HPDE6-E6E7 (cell line): Measurements from ENCODE around the gene PDZRN3.
"Not testable (repeated sequence)": the region's sequence is repeated elsewhere in the genome, so short reads cannot be mapped to it uniquely, and the experiment has no call there.

Experiments
- DNase-seq: peaks from one replicate; pipeline ENCODE4 v3.0.0; 2011; ENCODE audit warnings: missing footprints; ENCODE audit errors: extremely low spot score

The PDZRN3 gene

GRCh38 chr3:73492186-73492585 is 132.6 kb downstream of the PDZRN3 start:
- DNase-seq = no peak

- DNase-seq = no peak
These were observed 133.5 kb downstream of the PDZRN3 start for GRCh38 chr3:73491287-73491662.

- no peak for DNase-seq
These were observed 134.1 kb downstream of the PDZRN3 start for GRCh38 chr3:73490453-73491286.

- DNase-seq = no peak
These were observed 138.8 kb downstream of the PDZRN3 start for GRCh38 chr3:73485877-73486330.

- no peak for DNase-seq
These were observed 140.0 kb downstream of the PDZRN3 start for GRCh38 chr3:73484656-73485248.

- no peak for DNase-seq
These were observed 142.9 kb downstream of the PDZRN3 start for GRCh38 chr3:73481888-73482287.

- no peak for DNase-seq
These were observed 144.5 kb downstream of the PDZRN3 start for GRCh38 chr3:73480187-73480672.

- no peak for DNase-seq
These were observed 145.4 kb downstream of the PDZRN3 start for GRCh38 chr3:73479325-73479724.

GRCh38 chr3:73478858-73479257 is 145.9 kb downstream of the PDZRN3 start:
- DNase-seq = no peak

GRCh38 chr3:73475717-73476116 is 149.0 kb downstream of the PDZRN3 start:
- DNase-seq = no peak

- no peak for DNase-seq
These were observed 149.6 kb downstream of the PDZRN3 start for GRCh38 chr3:73475175-73475574.

- no peak for DNase-seq
These were observed 150.1 kb downstream of the PDZRN3 start for GRCh38 chr3:73474619-73475018.

GRCh38 chr3:73473898-73474416 is 150.8 kb downstream of the PDZRN3 start:
- DNase-seq = no peak

GRCh38 chr3:73473181-73473897 is 151.4 kb downstream of the PDZRN3 start:
- no peak for DNase-seq

GRCh38 chr3:73471986-73472787 is 152.6 kb downstream of the PDZRN3 start:
- no peak for DNase-seq

- DNase-seq = no peak
These were observed 153.9 kb downstream of the PDZRN3 start for GRCh38 chr3:73470860-73471259.

GRCh38 chr3:73469331-73469730 is 155.4 kb downstream of the PDZRN3 start:
- no peak for DNase-seq

GRCh38 chr3:73467211-73467610 is 157.5 kb downstream of the PDZRN3 start:
- DNase-seq = no peak

- no peak for DNase-seq
These were observed 158.8 kb downstream of the PDZRN3 start for GRCh38 chr3:73465926-73466325.

- not testable (repeated sequence) for DNase-seq
These were observed 160.6 kb downstream of the PDZRN3 start for GRCh38 chr3:73464126-73464525.

- DNase-seq = no peak
These were observed 163.2 kb downstream of the PDZRN3 start for GRCh38 chr3:73461547-73461946.
